ENCODE results near the gene TBX6. TPM values are rescaled to one million over a fixed set of nuclear protein-coding genes. Genes with fewer than 3 reads are reported as not detected.
"Not testable (repeated sequence)": the region's sequence is repeated elsewhere in the genome, so short reads cannot be mapped to it uniquely, and the experiment has no call there.

The TBX6 gene, protein sequence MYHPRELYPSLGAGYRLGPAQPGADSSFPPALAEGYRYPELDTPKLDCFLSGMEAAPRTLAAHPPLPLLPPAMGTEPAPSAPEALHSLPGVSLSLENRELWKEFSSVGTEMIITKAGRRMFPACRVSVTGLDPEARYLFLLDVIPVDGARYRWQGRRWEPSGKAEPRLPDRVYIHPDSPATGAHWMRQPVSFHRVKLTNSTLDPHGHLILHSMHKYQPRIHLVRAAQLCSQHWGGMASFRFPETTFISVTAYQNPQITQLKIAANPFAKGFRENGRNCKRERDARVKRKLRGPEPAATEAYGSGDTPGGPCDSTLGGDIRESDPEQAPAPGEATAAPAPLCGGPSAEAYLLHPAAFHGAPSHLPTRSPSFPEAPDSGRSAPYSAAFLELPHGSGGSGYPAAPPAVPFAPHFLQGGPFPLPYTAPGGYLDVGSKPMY
- 0.20 TPM for total RNA-seq

GRCh38 chr16:30091474-30092372 is at the start of gene TBX6:
TSS of gene TBX6 (minus strand) at chr16:30091924. CDS start at chr16:30091193, 731 bp downstream.
- DNase-seq = peak; percentile 85

- DNase-seq = no peak
Observed at GRCh38 chr16:30139583-30140481, 48.1 kb upstream of the TBX6 start.

GRCh38 chr16:30137897-30138296 is 46.2 kb upstream of the TBX6 start:
- DNase-seq = no peak

- no peak for DNase-seq
Observed at GRCh38 chr16:30136971-30137605, 45.4 kb upstream of the TBX6 start.

DNA sequence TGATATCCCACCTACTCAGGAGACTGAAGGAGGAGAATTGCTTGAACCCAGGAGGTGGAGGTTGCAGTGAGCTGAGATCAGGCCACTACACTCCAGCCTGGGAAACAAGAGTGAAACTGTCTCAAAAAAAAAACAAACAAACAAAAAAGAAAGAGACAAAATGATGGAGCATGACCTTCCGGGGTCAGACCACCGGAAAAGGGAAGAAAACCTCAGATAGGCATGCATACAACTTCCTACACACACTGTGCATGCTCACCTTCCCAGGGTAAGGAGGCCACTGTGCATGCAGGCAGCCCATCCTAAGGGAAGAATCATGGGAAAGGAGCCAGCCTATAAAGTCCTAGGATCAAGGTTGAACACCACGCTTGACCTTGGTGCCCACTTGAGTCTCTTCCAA is 40.9 kb upstream of the TBX6 start:
- no peak for DNase-seq

GRCh38 chr16:30131869-30132475 is 40.2 kb upstream of the TBX6 start:
- peak; percentile 77 for DNase-seq

DNA sequence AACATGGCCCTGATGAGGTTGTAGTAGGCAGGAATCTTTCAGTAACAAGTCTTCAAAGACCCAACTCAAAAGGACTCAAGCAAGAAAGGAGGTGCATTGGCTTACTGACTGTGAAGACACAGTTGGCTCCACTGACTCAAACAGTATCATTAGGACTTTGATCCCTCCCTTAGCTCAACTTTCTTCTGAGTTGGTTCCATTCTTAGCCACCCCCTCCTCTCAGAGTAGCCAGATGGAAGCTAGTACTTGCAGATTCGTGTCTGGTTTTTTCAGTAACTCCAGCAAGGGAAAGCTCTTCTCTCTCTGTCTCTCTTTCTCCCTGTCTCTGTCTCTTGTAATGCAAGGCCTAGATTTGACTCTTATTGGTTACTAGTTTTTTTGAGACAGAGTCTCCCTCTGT is 36.3 kb upstream of the TBX6 start:
- no peak for DNase-seq

GRCh38 chr16:30125690-30126089 is 34.0 kb upstream of the TBX6 start:
- not testable (repeated sequence) for DNase-seq

DNA sequence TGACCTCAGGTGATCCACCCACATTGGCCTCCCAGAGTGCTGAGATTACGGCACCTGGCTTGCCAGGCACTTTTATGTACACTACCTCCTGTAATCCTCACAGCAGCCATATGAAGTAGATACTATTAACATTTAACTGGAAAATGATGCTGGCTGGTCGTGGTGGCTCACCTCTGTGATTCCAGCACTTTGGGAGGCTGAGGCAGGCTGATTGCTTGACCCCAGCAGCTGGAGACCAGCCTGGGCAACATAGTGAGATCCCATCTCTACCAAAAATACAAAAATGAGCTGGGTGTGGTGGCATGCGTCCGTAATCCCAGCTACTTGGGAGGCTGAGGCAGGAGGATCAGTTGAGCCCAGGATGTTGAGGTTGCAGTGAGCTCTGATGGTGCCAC is 33.3 kb upstream of the TBX6 start:
- DNase-seq = no peak

- no peak for DNase-seq
Observed at GRCh38 chr16:30122604-30123160, 31.0 kb upstream of the TBX6 start.

- DNase-seq = peak; percentile 22
Observed at GRCh38 chr16:30121741-30122571, 30.2 kb upstream of the TBX6 start.

DNA sequence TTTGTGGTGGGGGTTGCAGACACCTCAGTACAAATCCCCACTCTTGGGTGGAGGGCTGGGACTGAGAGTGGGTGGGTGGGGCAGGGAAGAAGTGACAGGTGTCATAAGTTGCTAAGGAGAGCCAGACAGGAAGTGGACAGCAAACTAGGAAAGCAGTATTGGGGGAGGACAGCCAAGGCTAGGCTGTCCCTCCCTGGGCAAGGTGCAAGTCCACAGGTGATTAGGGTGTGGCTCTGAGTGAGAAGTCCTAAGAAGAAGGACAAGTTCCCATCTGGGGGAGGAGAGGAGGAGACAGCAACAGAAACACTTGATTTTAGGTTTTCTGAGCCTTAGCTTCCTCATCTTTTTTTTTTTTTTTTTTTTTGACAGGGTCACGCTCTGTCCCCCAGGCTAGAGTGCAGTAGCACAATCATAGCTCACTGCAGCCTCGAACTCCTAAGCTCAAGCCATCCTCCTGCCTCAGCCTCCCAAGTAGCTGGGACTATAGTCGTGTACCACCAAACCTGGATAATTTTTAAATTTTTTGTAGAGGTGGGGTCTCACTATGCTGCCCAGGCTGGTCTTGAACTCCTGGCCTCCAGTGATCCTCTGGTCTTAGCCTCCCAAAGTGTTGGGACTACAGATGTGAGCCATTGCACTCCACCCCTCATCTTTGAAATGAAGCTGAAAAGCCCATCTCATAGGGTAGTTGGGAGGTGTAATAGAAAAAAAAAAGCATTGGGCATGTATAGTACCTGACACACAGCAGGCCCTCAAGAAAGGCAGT is 28.8 kb upstream of the TBX6 start:
- no peak for DNase-seq

GRCh38 chr16:30119428-30119827 is 27.7 kb upstream of the TBX6 start:
- DNase-seq = no peak

- DNase-seq = no peak
Observed at GRCh38 chr16:30117768-30118167, 26.0 kb upstream of the TBX6 start.

- no peak for DNase-seq
Observed at GRCh38 chr16:30116291-30117207, 24.8 kb upstream of the TBX6 start.

GRCh38 chr16:30115238-30115637 is 23.5 kb upstream of the TBX6 start:
- no peak for DNase-seq

DNA sequence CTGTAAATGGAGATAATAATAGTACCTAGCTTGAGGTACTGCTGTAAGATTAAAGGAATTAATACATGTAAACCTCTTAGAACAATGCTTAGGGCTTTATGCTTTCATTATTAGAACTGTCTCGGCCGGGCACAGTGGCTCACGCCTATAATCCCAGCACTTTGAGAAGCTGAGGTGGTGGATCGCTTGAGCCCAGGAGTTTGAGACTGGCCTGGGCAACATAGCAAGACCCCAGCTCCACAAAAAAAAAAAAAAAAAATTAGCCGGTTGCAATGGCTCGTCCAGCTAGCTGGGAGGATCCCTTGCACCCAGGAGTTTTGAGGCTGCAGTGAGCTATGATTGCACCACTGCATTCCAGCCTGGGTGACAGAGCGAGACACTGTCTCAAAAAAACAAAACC is 23.1 kb upstream of the TBX6 start:
- not testable (repeated sequence) for DNase-seq

- DNase-seq = no peak
Observed at GRCh38 chr16:30114411-30114810, 22.7 kb upstream of the TBX6 start.
